ENCODE results near the gene MED1.

DNA sequence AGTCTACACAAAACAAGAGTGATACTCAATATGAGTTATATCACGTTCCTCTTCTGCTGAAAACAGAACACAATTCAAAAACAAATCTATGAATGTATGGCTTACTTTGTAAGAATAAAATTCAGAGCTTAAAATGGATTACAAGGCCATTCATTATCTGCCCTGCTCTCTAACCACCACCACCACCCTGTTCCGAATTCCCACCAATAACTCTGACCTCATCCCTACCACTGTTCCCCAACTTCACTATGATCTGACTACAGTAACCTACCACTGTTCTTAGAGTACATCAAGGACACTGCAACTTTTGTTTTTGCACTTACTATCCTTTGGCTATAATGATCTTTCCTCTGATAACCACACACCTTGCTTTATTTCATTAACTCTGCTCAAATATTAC lies 70.9 kb downstream of the MED1 start:
- TF ChIP-seq EZH2 (IDR thresholded peaks at IDR 0.05; ENCODE audit: low read depth): no peak
- TF ChIP-seq, protein P1, sequence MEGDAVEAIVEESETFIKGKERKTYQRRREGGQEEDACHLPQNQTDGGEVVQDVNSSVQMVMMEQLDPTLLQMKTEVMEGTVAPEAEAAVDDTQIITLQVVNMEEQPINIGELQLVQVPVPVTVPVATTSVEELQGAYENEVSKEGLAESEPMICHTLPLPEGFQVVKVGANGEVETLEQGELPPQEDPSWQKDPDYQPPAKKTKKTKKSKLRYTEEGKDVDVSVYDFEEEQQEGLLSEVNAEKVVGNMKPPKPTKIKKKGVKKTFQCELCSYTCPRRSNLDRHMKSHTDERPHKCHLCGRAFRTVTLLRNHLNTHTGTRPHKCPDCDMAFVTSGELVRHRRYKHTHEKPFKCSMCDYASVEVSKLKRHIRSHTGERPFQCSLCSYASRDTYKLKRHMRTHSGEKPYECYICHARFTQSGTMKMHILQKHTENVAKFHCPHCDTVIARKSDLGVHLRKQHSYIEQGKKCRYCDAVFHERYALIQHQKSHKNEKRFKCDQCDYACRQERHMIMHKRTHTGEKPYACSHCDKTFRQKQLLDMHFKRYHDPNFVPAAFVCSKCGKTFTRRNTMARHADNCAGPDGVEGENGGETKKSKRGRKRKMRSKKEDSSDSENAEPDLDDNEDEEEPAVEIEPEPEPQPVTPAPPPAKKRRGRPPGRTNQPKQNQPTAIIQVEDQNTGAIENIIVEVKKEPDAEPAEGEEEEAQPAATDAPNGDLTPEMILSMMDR (conservative IDR thresholded peaks at IDR 0.05): no peak
